GM18508 (cell line): ENCODE measurements around the gene LTBP3.

Experiments
- ATAC-seq: cut with Tn5 transposase; IDR thresholded peaks from one replicate; pipeline ENCODE4 v1.9.1; 2021; ENCODE audit warnings: moderate number of reproducible peaks; ENCODE audit not compliant: insufficient read depth, unreplicated experiment

LTBP3 gene

GRCh38 chr11:65498977-65499712 is 59.0 kb downstream of the LTBP3 start, which contains the start of gene MALAT1:
Gene MALAT1 (plus strand): TSS chr11:65499045.
- no peak for ATAC-seq

GRCh38 chr11:65498727-65498976 is 59.5 kb downstream of the LTBP3 start:
- no peak for ATAC-seq

- no peak for ATAC-seq
Observed at GRCh38 chr11:65498042-65498726, 60.0 kb downstream of the LTBP3 start.

- ATAC-seq = peak; percentile 36
Observed at GRCh38 chr11:65497141-65498041, 60.8 kb downstream of the LTBP3 start.

GRCh38 chr11:65496304-65497140 is 61.6 kb downstream of the LTBP3 start:
- no peak for ATAC-seq

GRCh38 chr11:65493367-65494176 is 64.6 kb downstream of the LTBP3 start:
- ATAC-seq = no peak

GRCh38 chr11:65492637-65493366 is 65.4 kb downstream of the LTBP3 start:
- no peak for ATAC-seq

GRCh38 chr11:65492387-65492636 is 65.8 kb downstream of the LTBP3 start:
- ATAC-seq = no peak

- ATAC-seq = no peak
Observed at GRCh38 chr11:65491614-65492386, 66.4 kb downstream of the LTBP3 start.

- no peak for ATAC-seq
Observed at GRCh38 chr11:65491163-65491465, 67.0 kb downstream of the LTBP3 start.

GRCh38 chr11:65489706-65490320 is 68.3 kb downstream of the LTBP3 start:
- no peak for ATAC-seq

GRCh38 chr11:65489035-65489705 is 69.0 kb downstream of the LTBP3 start:
- no peak for ATAC-seq
